Measurements from ENCODE around the gene NUDT7.

- TF ChIP-seq CTCF (IDR thresholded peaks at IDR 0.05): no peak
- no peak for TF ChIP-seq POLR2A (IDR thresholded peaks at IDR 0.05)
Measured at GRCh38 chr16:77689971-77690370, 32.3 kb upstream of the NUDT7 start.
